ENCODE results near the gene HSF4.

DNA sequence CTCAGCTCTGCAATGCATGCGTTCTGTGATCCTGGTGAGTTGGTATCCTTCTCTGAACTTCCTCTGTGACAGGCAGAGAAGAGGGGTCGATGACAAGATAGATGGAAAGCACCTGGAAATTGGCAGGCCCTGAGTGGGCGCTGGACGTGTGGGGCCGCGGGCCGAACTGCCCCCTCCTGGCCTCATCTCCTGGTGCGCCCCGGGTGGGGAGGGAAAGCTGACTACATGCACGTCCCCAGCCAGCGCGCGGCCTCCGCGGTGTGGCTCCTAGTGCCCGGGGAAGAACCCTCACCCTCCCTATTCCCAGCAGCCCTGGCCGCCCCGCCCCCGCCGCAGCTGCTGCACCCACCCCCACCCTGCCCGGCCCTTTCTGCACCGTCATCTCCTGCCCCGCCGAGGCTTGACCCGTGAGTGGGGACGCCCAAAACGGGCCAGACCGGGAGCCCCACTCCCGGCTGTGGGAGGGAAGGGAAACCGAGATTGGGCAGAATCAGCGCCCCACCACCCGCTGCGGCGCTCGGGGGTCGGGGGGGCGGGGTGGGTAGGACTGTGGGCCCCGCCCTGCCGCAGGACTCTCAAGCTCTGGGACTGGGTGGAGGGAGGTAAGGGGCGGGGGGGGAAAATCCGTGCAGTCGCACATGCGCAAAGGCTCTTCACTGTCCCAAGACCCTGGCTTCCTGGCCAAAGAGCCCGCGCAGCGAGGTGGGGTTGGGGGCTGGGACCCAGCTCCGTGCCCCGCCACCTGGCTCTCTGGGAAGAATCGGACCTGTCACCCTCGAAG lies 5.8 kb downstream of the HSF4 start, which contains the start of gene NOL3:
- TF ChIP-seq, protein P1, sequence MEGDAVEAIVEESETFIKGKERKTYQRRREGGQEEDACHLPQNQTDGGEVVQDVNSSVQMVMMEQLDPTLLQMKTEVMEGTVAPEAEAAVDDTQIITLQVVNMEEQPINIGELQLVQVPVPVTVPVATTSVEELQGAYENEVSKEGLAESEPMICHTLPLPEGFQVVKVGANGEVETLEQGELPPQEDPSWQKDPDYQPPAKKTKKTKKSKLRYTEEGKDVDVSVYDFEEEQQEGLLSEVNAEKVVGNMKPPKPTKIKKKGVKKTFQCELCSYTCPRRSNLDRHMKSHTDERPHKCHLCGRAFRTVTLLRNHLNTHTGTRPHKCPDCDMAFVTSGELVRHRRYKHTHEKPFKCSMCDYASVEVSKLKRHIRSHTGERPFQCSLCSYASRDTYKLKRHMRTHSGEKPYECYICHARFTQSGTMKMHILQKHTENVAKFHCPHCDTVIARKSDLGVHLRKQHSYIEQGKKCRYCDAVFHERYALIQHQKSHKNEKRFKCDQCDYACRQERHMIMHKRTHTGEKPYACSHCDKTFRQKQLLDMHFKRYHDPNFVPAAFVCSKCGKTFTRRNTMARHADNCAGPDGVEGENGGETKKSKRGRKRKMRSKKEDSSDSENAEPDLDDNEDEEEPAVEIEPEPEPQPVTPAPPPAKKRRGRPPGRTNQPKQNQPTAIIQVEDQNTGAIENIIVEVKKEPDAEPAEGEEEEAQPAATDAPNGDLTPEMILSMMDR (IDR thresholded peaks at IDR 0.05) = no peak
- TF ChIP-seq TCF7L2 (IDR thresholded peaks at IDR 0.05; ENCODE audit: low read depth, low read length) = no peak
- TF ChIP-seq, protein P2, sequence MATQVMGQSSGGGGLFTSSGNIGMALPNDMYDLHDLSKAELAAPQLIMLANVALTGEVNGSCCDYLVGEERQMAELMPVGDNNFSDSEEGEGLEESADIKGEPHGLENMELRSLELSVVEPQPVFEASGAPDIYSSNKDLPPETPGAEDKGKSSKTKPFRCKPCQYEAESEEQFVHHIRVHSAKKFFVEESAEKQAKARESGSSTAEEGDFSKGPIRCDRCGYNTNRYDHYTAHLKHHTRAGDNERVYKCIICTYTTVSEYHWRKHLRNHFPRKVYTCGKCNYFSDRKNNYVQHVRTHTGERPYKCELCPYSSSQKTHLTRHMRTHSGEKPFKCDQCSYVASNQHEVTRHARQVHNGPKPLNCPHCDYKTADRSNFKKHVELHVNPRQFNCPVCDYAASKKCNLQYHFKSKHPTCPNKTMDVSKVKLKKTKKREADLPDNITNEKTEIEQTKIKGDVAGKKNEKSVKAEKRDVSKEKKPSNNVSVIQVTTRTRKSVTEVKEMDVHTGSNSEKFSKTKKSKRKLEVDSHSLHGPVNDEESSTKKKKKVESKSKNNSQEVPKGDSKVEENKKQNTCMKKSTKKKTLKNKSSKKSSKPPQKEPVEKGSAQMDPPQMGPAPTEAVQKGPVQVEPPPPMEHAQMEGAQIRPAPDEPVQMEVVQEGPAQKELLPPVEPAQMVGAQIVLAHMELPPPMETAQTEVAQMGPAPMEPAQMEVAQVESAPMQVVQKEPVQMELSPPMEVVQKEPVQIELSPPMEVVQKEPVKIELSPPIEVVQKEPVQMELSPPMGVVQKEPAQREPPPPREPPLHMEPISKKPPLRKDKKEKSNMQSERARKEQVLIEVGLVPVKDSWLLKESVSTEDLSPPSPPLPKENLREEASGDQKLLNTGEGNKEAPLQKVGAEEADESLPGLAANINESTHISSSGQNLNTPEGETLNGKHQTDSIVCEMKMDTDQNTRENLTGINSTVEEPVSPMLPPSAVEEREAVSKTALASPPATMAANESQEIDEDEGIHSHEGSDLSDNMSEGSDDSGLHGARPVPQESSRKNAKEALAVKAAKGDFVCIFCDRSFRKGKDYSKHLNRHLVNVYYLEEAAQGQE (IDR thresholded peaks at IDR 0.05; ENCODE audit: insufficient read depth in 1 of 2, low read depth in 2 of 2, low read length in 1 of 2) = no peak

Measured in Panc1 (cell line).